NCI-H524 treated with DMSO at 0.1 percent for 48 hours (cell line): ENCODE data around the gene DCUN1D4.
"Not testable (repeated sequence)": the region's sequence is repeated elsewhere in the genome, so short reads cannot be mapped to it uniquely, and the experiment has no call there.

Experiments used
- DNase-seq: peaks from one replicate; lab custom pipeline; 2025; lab: John Stamatoyannopoulos, UW

Gene DCUN1D4

DNA sequence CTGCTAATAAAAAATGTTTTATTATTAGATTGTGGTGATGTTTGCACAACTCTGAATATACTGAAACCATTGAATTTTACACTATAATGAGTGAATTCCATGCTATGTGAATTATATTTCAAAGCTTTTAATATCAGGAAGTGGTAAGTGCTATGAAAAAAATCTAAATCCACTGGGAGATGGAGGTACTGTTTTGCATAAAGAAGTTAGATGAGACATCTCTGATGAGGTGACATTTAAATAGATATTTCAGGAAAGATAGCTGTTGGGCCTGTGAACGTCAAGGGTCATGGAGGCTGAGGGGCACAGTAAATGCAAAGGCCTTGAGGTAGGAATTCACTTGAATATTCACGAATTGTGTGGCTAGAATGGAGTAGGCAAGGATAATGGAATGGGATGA lies 12.3 kb downstream of the DCUN1D4 start:
- no peak for DNase-seq

DNA sequence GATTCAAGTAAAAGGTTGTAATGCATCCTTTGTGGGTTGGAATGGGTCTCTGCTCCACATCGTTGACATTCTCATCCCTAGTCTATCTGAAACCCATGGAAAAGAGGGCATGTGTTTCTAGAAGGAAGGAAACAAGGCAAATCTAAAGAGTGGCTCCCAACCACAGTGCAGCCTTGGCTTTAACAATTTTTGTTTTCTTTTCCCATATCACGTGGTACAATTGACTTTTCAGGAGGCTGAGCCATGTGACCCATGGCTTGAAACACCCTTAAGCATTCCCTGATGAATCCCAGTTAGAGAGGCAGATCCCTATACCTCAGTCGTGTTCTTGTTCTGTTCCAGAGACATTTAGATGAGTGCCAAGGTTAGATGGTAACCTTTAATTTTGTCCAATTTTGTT lies 12.8 kb downstream of the DCUN1D4 start:
- DNase-seq, result no peak

DNA sequence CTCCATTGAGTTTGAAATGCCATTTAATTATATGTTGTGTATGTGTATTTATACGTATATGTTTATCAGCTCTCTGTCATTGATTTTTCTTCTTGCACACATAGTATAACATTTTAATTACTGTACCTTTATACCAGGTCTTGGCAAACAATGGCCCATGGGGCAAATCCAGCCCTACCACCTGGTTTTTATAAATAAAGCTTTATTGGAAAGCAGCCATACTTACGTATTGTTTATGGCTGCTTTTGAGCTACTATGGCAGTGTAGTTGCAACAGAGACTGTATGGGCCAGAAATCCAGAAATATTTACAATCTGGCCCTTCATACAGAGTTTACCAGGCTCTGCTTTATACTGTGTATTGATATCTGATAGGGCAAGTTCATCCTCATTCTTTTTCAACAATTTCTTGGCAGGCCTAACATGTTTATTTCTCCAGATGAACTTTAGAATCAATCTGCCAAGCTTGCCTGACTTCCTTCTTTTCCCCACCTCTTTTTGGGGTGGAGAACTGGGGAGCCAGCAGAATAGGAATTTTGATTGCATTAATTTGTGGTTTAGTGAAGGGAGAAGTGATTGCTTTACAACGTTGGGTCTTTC lies 15.8 kb downstream of the DCUN1D4 start:
- DNase-seq, result no peak

DNA sequence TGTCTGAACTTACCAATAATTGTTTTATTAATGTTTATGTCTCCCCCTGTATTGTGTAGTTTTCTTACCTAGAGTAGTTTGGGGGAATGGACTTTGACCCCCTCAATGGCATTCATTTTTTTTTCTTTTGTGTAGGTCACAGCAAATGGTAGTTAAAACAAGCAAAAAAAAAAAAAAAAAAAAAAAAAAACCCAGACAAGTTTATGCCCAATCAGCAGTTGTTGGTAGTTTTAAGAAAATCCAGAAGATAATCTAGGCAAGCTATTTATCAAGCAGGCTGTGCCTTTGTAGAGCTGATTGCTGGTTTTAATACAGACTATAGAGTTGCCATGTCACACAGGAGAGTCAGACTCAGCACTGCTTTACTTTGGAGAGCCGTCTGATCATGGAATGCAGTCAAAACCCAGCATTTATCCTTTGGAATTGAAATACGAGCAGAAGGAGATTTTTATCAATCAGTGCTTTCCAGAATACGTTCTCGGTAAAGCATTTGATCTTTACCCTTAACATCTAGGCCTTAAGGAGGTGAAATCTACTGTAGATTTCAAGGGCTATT lies 16.6 kb downstream of the DCUN1D4 start:
- no peak for DNase-seq

DNA sequence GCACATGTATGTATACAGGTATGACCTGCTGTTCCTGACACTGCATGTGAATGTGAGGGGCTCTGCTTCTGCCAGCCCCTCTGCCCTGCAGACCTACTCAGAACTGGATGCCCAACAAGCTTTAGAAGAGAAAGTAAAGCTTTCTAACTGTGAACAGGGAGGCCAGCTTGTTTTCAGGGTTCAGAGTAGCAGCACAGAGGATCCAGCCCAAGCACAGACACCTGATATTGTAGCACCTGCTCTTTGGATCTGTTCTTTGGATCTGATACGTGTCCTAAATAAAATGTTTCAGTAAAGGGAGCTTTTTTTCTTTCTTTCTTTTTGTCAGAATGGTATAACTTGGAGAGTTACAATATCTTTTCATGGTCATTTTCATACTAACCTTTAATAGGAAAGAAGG lies 19.2 kb downstream of the DCUN1D4 start:
- DNase-seq, result no peak

DNA sequence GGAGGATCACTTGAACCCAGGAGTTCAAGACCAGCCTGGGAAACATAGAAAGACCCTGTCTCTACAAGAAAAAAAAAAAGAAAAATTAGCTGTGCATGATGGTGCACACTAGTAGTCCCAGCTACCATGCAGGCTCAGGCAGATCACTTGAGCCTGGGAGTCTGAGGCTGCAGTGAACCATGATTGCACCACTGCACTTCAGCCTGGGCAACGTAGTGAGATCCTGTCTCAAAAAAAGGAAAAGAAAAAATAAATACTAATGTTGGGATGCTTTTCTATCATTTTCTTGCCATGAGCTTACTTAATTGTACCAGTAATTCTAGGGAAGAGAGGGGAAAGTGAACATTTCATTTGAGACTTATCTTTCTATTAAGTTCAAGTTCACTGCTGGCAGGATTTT lies 19.8 kb downstream of the DCUN1D4 start:
- DNase-seq, result no peak

DNA sequence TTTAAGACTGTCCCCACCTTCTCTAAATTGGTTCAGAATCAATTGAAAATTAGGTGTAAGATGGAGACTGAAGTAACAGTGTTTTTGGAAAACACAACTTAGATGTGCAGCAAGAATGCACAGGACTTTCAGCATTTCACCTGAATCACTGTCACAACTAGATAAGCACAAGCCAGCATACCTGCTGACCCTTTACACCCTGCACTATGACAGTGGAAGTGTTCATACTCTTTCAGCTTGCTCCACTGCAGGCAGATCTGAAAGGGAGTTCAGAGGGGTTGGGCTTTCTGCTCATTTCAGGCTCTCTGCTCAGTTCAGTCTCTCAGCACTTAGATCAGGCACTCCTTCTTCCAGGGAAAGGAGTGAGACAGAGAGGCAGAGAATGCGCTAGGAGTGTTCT lies 22.8 kb downstream of the DCUN1D4 start:
- DNase-seq, result no peak

DNA sequence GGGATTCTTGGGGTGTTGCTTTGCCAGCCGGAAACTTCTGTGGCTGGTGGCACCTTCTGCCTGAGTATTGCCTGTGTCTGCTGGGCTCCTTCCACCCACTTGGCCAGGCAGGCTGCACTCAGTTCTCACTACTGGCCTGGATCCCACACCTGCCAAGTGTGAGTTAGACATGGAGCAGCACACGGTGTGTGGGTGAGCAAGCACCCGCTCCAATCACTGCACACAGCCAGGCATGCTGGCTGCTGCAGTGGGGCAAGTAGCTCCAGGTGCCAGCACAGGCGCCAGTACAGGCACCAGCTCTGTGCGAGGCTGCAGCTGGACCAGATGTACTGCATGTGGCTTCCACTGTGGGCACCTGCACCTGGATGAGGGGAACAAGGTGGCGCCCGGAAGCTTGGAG lies 23.9 kb downstream of the DCUN1D4 start:
- DNase-seq, result no peak

DNA sequence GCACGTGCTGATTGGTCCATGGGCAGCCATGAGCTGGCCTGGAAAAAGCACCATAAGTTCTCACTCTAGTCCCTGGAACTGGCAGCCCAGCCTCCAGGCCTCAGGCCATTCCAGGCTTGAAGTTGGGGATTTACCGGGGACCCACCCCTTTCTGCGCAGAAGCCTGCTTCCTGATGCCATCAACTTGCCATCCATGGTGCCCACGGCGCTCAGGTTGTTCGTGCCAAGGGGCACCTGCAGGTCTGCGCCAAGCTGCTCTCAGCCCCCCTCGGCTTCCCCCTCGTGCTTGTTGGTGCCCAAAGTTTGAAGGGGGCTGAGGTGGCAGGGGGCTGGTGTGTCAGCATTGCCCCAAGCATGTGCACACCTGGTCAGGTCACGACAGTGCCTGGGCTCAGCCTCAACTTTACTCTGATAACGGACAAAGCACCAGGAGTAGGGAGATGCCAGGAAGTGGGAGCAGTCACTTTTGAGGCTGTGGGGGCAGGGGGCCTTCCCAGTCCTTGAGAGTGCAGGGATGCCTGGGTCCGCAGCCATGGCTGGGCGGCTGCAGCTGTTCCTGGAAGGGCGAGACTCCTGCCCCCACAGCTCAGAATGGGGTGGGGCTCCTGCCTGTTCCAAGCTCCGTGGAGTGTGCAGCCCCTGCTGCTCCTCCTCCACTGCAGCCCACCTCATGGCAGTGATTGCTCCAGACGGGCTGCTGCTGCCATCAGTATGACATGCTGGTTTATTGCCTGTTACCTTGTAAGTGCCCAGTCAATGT lies 24.9 kb downstream of the DCUN1D4 start:
- DNase-seq, result no peak

DNA sequence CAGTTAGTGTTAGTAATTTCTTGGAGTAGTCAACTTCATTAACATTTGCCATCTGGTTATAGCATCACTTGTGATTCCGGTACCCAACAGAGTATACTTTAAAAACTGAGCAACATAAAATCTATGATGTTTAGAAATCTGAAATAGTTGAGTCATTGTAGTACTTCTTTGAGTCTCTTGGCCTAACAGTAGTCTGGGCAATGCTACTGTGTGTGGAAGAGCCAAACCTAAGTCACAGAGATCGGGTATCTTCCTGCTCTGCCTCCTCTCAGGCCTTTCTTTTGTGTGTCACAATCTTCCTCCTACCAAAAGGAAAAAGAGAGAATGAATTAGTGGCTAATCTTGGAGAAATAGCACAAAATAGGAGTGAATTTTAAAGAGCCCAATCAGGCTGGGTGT lies 25.5 kb downstream of the DCUN1D4 start:
- no peak for DNase-seq

DNA sequence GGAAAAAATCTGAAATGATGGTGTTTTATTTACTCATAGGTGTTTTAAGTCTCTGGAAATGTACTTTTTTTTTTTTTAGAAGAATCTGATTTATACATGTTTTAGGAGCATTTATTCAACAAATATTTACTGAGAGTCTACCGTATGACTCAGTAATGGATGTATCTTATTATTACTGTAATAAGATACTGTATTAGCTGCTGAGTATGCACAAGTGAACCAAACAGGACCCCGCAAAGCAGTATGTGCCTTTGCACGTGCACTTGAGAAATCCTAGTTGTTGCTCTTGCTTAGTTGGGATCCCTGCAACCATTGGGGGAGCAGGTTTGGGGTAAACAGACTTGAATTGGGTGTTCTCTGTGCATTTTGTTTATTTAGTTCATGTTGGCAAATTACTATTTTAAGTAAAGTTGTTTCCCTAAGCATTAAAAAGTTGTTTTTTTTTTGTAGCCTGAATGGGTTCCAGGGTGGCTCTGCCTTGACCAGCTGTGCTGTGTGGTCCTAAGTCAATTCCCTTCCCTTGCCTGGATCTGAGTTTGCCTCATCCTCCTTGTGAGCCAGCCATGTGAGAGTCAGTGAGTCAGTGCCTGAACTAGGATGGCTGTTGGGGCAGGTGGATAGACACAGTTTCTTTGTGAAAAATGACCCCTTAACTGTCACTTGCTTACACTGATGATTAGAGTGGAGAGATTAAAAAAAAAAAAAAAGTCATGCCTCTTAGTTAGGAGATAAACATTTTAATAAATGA lies 27.7 kb downstream of the DCUN1D4 start:
- DNase-seq, result no peak

DNA sequence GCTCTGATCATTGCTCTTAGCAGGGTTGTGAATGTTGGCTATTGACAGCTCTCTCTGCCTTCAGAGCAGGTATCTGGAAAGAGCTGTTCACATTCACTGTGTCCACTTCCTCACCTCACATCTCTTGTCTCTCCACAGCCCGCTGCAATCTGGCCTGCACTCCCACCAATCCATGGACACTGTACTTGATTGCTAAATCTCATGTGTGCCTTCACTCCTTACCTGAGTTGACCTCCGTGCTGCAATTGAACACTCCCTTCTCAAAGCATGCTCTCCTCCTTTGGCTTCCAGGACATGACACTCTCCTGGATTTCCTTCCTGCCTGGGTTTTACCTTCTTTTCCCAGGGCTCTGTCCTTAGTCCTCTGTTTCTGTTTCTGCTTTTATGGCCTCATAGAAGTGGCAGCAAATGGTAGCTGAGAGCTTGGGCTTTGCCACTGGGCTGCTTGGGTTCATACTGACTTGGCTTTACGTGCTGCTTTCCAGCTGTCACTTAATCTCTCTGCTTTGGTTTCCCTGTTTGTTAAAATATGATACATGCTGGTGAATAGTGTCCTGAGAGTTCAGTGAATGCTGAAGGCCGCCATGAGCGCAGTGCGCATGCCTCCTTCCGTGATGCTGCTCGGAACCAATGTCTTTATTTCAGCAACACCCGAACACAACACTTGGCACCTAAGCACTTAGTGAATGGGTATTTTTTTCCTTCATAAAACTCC lies 29.5 kb downstream of the DCUN1D4 start:
- DNase-seq, result no peak

DNA sequence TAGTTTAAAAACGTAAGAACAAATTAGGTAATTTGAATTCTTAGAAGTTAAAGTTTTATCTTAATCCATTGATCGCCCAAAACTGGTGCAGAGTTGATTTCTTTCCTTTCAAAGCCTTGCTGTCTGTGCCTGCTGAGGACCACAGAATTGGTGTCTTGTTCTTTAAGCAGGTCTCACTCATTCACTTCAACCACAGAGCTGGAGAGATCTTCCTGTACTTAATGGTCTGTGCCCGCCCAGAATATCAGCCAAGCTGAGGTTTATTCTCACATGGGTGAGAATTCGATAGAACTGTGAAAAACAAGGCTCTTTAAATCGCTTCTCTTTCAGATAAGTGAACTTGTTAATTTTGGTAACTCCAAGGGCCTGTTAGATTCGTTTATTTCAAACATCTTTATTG lies 31.6 kb downstream of the DCUN1D4 start:
- no peak for DNase-seq

DNA sequence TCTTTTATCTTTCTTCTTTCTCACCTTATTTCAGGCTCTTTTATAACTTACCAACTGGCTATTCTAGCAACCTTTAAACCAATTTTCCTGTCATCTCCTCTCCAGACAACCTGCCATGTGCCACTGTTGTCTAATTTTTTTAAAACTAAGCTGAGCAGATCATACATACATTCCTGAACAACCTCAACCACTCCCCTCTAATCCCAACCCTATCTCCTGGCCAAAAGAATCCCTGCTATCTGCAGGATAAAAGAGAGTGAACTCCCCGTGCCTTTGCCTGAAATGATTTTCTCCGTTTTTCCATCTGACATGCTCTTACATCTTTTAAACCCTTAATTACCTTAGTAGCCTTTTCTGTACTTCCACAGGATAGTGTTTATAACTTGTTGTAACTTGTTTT lies 35.5 kb downstream of the DCUN1D4 start:
- DNase-seq, result no peak

DNA sequence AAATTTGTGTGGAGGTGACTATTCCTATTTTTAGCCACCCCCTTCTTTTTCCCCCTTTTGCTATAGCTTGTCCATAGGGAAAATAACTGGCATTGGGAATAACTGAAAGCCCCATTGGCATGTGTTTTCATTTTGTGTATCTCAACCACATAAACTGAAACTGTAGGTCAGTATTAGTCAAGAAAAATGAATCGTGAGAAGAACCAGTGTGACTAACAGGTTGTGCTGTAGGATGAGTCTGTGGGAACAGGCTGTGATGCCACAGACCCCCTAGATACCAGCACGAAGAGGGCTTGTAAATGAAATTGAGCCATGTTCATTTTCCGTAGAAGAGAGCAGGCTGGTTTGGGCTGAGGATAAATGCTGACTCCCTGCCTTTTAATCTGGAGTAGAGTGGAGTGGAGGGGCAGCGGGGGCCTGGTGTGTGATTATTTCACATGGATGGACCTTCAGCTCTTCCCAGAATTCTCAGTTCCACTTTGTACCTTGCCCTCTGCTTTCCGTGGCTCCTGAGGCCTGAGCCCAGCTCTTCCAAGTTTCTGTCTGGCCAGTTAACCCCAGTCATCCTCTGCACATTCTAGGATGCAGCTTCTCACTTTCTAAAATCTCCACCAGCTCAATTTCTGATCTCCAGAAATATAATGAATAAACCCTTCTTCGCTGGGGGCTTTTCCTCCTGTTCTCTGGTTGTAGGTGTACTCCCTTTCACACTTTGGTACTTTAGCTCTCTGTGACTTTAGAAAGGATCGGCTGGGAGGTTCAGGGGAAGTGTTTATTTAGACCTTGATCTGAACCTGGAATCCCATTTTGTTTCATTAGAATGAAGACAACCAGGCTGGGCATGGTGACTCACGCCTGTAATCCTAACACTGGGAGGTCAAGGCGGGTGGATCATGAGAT lies 37.3 kb downstream of the DCUN1D4 start:
- DNase-seq, result no peak

DNA sequence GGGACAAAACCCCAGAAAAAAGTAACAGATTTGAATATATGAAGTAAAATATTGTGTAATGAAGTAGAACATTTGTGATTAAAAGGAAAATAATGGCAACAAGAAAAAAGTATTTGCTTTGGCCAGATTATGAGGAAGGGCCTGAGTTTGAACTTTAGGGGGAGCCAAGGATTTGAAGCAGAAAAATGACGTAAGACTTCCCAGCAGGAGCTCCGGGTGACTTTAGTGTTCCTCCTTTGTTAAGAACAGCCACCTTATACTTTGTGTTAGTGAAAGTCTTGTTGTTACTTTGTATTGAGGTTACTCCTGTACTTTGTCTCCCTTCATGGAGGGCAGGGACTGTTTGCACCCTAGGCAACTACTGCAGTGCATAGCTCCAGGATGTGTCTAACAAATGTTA lies 41.1 kb downstream of the DCUN1D4 start:
- DNase-seq, result no peak

DNA sequence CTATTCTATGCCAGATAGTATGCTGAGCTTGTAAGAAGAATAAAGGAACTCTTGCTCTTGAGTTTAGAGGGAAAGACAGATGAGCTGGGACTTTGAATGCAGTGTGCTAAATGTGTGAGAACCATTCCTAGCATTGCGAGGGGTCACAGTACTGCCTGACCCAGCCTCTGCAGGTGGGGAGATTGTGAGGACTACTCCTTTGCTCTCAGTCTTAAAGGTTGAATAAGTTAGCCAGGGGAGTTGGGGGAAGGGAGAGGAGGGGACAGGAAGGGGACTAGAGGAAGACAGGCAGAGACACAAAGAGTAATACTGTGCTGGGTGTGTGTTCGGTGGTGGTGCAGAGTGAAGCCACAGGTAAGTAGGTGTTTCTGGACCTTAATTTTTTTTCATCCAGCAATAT lies 41.7 kb downstream of the DCUN1D4 start:
- no peak for DNase-seq

DNA sequence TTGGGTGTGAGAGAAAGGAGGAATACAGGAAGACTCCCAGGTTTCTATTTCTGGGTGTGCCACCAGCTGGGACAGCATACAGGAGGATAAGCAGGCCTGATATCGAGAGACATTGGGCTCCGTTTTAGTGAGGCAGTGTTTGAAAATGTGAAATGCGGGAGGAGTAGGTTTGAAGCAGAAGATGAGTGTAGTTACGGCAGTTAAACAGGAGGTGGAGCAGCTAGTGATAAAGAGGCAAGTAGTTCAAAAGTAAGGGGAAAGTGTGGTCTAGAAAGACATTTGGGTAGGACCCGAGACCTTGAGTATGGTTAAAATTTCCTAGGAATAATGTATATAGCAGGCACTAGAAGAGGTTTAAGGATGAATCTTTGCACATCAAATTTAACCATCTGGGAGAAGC lies 42.4 kb downstream of the DCUN1D4 start:
- DNase-seq, result no peak

DNA sequence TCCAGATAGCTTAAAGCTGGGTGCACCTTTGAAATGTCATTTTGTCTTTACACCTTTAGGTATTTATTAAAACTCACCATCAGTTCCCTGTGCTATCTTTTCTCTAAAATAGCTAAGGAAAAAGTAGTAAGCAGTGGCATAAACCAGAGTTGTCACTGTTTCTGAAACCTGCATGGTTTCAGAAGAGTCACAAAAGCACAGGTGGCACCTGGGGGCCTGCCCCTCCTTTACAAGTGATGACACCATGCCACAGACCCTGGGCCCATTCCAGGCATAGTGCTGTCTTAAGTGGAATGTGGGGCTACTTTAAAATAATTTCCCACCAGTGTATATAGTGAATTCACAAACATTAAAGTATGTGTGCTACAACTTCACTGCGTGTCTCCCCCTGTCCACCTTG lies 47.8 kb downstream of the DCUN1D4 start:
- DNase-seq, result no peak

DNA sequence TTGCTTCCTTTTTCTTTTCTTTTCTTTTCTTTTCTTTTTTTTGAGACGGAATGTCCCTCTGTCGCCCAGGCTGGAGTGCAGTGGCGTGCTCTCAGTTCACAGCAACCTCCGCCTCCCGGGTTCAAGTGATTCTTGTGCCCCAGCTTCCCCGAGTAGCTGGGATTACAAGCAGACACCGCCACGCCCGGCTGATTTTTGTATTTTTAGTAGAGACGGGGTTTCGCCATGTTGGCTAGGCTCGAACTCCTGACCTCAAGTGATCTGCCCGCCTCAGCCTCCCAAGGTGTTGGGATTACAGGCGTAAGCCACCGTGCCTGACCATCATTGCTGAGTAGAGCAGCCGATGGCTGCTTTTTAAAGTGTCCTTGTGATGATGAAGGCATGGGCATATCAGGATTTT lies 50.4 kb downstream of the DCUN1D4 start:
- DNase-seq, result not testable (repeated sequence)

DNA sequence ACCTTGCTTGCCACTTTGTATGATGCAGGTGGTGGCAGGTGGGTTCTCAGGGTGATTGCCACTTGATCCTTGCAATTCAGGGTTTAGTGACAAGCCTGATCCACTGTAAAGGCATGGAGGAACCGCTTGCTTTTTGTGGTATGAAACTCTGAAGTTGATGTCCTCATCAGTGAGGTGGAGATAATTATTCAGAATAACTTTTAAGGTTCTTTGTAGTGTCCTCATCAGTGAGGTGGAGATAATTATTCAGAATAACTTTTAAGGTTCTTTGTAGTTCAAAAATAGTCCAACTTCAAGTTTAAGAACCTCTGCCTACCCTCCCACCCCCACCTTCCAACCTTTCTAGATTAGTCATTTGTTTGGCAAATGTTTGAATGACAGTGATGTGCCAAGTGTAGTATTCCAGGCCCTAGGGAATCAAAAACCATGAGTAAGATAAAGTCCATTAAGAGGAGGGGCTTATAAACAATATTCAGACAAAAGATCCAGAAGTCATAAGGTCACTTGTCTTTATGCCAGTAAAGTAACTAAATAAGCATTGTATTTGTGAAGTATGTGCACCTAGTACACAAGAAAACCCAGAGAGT lies 51.2 kb downstream of the DCUN1D4 start:
- no peak for DNase-seq
